ENCODE measurements around the gene XYLB.
"Not testable (repeated sequence)": the region's sequence is repeated elsewhere in the genome, so short reads cannot be mapped to it uniquely, and the experiment has no call there.

GRCh38 chr3:38297053-38297452, 49.5 kb upstream of the XYLB start:
- TF ChIP-seq CTCF (IDR thresholded peaks at IDR 0.05); REST (IDR thresholded peaks at IDR 0.05; ENCODE audit: insufficient read depth in 1 of 2, low read depth in 2 of 2, low read length in 1 of 2); TCF7L2 (IDR thresholded peaks at IDR 0.05; ENCODE audit: low read depth, low read length): not testable (repeated sequence)

All from Panc1 (cell line).